Posterior cingulate gyrus (tissue), 11 donors: ENCODE measurements around the gene LAMA3.

ENCODE experiments used
- DNase-seq, 10 donors: peaks; one replicate each; pipeline versions ENCODE4 v3.0.0 to v3.0.0-alpha.2; 2020 to 2021; ENCODE audit warnings: mixed read lengths in 3 of 10
- intact Hi-C: fragments of 100-400 bp; cut with DNase I; formaldehyde crosslinking; loops from one replicate; pipeline ENCODE4 v1.15.1; 2023

The LAMA3 gene

GRCh38 chr18:23842305-23842704, 153.1 kb downstream of the LAMA3 start:
- no peak for DNase-seq
- intact Hi-C loops, result no loop called here

- intact Hi-C loops, result no loop called here
- DNase-seq, result no peak
These were observed 155.9 kb downstream of the LAMA3 start for GRCh38 chr18:23844991-23845680.

DNA sequence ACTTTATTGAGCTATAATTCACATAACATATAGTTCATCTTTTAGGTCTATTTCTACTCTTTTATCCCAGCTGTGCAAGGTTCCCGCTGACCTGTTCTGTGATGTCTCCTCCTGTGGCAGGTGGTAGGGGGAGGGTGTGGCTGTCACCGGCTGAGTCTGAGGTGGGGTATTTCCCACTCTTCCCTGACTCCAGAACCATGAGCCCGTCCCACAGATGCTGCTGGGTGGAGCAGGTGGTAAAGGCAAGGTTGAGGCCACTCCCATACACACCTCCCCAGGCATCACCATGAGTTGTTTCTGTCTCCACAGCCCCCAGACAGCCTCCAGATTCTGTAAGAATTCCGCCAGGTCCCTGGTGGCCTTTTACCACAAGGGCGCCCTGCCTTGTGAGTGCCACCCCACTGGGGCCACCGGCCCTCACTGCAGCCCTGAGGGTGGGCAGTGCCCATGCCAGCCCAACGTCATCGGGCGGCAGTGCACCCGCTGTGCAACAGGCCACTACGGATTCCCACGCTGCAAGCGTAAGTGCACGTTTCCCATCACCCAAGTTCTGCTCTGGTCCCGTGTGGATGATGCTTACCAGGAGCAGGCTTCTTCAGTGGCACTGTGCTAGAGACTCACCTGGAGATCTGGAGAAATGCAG, 156.9 kb downstream of the LAMA3 start:
- intact Hi-C loops, result no loop called here
- no peak for DNase-seq

DNA sequence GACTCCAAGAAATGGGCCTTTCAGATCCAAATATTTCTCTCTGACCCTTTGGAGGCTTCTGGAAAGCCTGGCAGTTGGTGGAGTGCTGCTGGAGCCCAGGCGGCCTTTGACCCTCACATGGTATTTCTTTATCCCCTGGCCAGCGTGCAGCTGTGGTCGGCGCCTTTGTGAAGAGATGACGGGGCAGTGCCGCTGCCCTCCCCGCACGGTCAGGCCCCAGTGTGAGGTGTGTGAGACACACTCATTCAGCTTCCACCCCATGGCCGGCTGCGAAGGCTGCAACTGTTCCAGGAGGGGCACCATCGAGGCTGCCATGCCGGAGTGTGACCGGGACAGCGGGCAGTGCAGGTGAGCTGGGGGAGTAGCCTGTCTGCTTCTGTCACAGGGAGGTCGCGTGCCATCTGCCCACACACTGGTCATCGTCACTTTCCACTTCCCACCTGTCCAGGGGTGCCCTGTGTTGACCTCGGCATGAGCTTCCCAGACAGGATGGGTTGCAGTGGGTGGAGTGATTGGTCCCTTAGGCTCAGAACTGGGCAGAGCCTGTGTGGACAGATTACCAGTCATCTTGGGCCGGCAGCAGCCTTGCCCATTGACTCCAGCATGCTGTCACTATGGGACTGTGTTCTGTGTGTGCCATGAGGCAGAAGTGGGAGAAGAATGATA, 158.2 kb downstream of the LAMA3 start:
- DNase-seq, result peak in 1 of 10 donors; percentile 72
- intact Hi-C loops, result no loop called here

DNA sequence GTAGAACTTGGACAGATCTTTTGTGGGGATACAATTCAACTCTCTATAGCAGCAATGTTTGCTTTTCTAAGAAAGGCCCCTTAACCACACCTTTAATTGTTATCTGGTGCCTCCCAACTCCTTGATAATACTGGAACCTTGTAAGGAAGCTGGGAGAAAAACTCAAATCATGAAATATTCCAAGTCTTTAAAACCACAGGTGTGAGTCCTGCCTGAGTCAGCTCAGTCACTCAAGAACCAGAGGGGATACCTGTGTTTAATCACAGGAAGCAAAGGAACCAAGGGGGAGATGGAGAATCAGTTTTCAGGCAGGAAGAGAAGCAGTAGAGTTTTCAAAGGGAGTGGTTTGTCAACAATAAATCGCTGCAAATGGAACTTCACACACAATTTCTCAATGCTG, 159.9 kb downstream of the LAMA3 start:
- intact Hi-C loops, result no loop called here
- DNase-seq, result no peak

- DNase-seq, result no peak
- intact Hi-C loops, result no loop called here
These were observed 161.0 kb downstream of the LAMA3 start for GRCh38 chr18:23850215-23850614.

- DNase-seq, result no peak
- intact Hi-C loops, result no loop called here
These were observed 162.3 kb downstream of the LAMA3 start for GRCh38 chr18:23851470-23852002.

GRCh38 chr18:23852236-23853045, 163.2 kb downstream of the LAMA3 start:
- intact Hi-C loops, result no loop called here
- no peak for DNase-seq

- intact Hi-C loops, result no loop called here
- peak in 1 of 10 donors; percentile 46 for DNase-seq
These were observed 164.4 kb downstream of the LAMA3 start for GRCh38 chr18:23853448-23854195.

- no peak for DNase-seq
- intact Hi-C loops, result no loop called here
These were observed 166.5 kb downstream of the LAMA3 start for GRCh38 chr18:23855721-23856120.

GRCh38 chr18:23856466-23857163, 167.4 kb downstream of the LAMA3 start:
- intact Hi-C loops, result no loop called here
- DNase-seq, result peak in 1 of 10 donors; percentile 28

- DNase-seq, result peak in 1 of 10 donors; percentile 43
- intact Hi-C loops, result no loop called here
These were observed 167.9 kb downstream of the LAMA3 start for GRCh38 chr18:23857164-23857552.

DNA sequence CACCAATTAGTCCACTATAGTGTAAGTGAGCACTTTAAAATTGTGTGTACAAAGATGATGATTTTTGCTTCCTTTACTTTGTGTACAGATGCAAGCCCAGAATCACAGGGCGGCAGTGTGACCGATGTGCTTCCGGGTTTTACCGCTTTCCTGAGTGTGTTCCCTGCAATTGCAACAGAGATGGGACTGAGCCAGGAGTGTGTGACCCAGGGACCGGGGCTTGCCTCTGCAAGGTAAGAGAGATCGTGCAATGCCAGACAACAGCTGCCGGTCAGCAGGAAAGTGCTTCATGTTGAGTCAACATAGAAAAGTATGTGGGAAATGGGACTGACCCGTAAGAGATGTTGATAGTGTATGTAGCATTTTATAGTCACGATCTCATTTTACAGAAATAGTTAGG, 168.5 kb downstream of the LAMA3 start:
- intact Hi-C loops, result no loop called here
- DNase-seq, result no peak

GRCh38 chr18:23859466-23860336, 170.4 kb downstream of the LAMA3 start:
- no peak for DNase-seq
- intact Hi-C loops, result no loop called here

- peak in 1 of 10 donors; percentile 38 for DNase-seq
- intact Hi-C loops, result no loop called here
These were observed 172.1 kb downstream of the LAMA3 start for GRCh38 chr18:23861326-23861725.

- intact Hi-C loops, result no loop called here
- DNase-seq, result no peak
These were observed 172.7 kb downstream of the LAMA3 start for GRCh38 chr18:23861805-23862470.

- intact Hi-C loops, result no loop called here
- DNase-seq, result no peak
These were observed 175.4 kb downstream of the LAMA3 start for GRCh38 chr18:23864624-23865023.

DNA sequence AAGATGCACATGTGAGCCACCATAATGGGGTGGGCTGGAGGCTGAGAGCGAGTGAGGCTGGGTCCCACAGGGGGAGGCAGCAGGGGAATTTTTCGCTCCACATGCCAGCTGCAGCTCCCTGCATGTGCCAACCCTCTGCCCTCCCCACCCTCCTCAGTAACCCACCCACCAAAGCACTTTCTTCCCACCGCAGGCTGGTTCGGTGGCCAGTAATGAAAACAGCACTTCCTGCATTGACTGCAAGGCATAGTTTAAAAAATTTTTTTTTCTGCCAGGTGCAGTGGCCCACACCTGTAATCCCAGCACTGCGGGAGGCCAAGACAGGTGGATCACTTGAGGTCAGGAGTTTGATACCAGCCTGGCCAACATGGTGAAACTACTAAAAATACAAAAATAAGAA, 177.8 kb downstream of the LAMA3 start:
- no peak for DNase-seq
- intact Hi-C loops, result no loop called here
